Activated naive CD4-positive, alpha-beta T cell treated with anti-CD3 and anti-CD28 coated beads for 36 hours (primary cell): Measurements from ENCODE around the gene GRIK2. TPM values are rescaled to one million over a fixed set of nuclear protein-coding genes. Genes with fewer than 3 reads are reported as not detected.

Source experiments
- CTCF ChIA-PET: fragments of 350-600 bp; sonication (Branson Sonifier 250); formaldehyde crosslinking; loops from one replicate; lab custom pipeline; 2021; ENCODE audit warnings: antibody characterized with exemption; lab: Charles Lee
- DNase-seq: peaks from one replicate; pipeline ENCODE4 v3.0.0-alpha.2; 2020
- H3K27ac Mint-ChIP-seq: one replicate; pipeline ENCODE4 v1.8.0; 2021; ENCODE audit warnings: mild to moderate bottlenecking, mixed read lengths
- H3K27me3 Mint-ChIP-seq: one replicate; pipeline ENCODE4 v1.8.0; 2021; ENCODE audit warnings: low read depth, mixed read lengths
- H3K36me3 Mint-ChIP-seq: one replicate; pipeline ENCODE4 v1.8.0; 2021; ENCODE audit warnings: low read depth, mixed read lengths
- H3K4me1 Mint-ChIP-seq: one replicate; pipeline ENCODE4 v1.8.0; 2021; ENCODE audit warnings: low read depth, mixed read lengths
- H3K4me3 Mint-ChIP-seq: one replicate; pipeline ENCODE4 v1.8.0; 2021; ENCODE audit warnings: mild to moderate bottlenecking, moderate library complexity, mixed read lengths
- H3K9me3 Mint-ChIP-seq: one replicate; pipeline ENCODE4 v1.8.0; 2021; ENCODE audit warnings: mixed read lengths
- intact Hi-C: fragments of 100-400 bp; cut with micrococcal nuclease; formaldehyde crosslinking; loops from one replicate; pipeline ENCODE4 v1.15.1; 2023
- total RNA-seq, 2 experiments: library from RNA; stranded (reverse); gene quantifications; one replicate each; pipeline ENCODE4 v1.2.3, GENCODE V29; 2021

The GRIK2 gene
- total RNA-seq, 2 experiments from 2014 or later, result not detected

DNA sequence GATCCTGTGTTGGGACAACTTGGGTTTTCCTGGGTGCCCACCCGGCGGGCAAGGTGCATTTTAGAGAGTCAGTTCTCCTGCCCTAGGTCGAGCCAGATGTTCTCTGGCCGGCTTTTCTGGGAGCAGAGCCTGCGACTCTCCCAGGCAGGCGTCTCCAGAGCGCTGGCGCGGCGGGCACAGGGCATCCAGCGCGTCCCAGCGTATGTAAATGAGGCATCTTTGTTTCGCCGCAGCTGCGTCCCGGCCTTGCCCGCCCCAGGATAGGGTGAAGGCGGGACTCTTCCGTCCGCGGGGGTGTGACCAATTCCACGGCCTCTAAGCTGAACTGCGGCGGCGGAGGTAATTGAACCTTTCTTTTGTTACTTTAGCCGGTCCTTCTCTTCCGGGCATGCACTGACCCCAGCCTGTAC lies 9.1 kb downstream of the GRIK2 start:
- H3K4me1 Mint-ChIP-seq, result no peaks in the 10 kb centered on the region
- H3K27ac Mint-ChIP-seq, result no peak overlapping the region
- intact Hi-C loops, result loop anchor here (5.0 kb wide), 1 partner anchor 945 kb away; no protein-coding TSS in a partner anchor
- DNase-seq, result no peak
- H3K4me3 Mint-ChIP-seq, result no peak overlapping the region
- H3K27me3 Mint-ChIP-seq, result peaks cover 59% of the 10 kb centered on the region
- CTCF ChIA-PET, result no interaction called here
- peaks cover 2% of the 10 kb centered on the region for H3K9me3 Mint-ChIP-seq
- H3K36me3 Mint-ChIP-seq, result peaks cover 4% of the 10 kb centered on the region

DNA sequence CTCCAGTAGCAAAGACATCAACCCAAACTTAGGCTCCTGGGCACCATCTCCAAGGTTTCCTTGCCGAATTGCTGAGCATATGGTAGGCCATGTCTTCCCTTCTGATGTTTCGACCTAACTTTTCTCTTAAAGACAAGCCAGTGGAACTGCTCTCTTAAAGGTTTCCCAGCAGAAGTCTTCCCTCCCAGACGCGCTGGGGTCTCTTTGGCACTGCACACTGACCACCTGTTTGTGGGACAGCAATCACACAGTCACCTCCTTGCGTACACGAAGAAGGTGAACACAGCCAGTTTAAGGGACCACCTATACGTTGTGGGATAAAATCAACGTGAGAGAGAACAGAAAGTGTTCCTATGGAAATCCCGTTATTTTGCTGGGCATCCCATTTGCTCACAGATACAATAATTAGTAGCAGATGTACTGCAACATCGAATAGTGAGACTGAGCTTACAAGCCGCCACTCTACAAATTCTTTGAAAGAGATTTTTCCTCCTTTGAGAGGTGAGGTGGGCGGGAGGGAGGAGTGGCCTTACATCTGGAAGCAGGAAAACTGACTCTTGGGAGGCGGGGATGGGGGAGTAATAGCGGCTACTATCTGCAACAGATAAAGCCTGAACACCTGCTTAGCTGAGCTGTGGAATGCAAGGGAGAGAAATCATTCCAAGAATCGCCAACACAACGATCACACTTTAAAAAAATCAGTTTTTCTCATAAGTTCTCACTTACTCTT lies 9.9 kb downstream of the GRIK2 start:
- Mint-ChIP-seq H3K9me3 (peaks cover 2% of the 10 kb centered on the region), H3K27ac (no peak overlapping the region), H3K27me3 (peaks cover 62% of the 10 kb centered on the region), H3K36me3 (peaks cover 4% of the 10 kb centered on the region), H3K4me1 (no peaks in the 10 kb centered on the region), H3K4me3 (no peak overlapping the region)
- intact Hi-C loops, result loop anchor here (5.0 kb wide), 1 partner anchor 946 kb away; no protein-coding TSS in a partner anchor
- CTCF ChIA-PET, result interaction anchor here (0.7 kb wide), 1 partner anchor 420 kb away, joined by 3 read pairs; no protein-coding TSS in a partner anchor
- no peak for DNase-seq

GRCh38 chr6:101404775-101405174 lies 11.3 kb downstream of the GRIK2 start:
- CTCF ChIA-PET, result no interaction called here
- Mint-ChIP-seq H3K9me3 (peaks cover 2% of the 10 kb centered on the region), H3K36me3 (peaks cover 4% of the 10 kb centered on the region), H3K27me3 (peaks cover 50% of the 10 kb centered on the region), H3K27ac (no peak overlapping the region), H3K4me3 (no peak overlapping the region), H3K4me1 (no peaks in the 10 kb centered on the region)
- DNase-seq, result no peak
- intact Hi-C loops, result loop anchor here (5.0 kb wide), 1 partner anchor 947 kb away; no protein-coding TSS in a partner anchor

GRCh38 chr6:101413773-101414172 lies 20.3 kb downstream of the GRIK2 start:
- DNase-seq, result no peak
- Mint-ChIP-seq H3K27me3 (peaks cover 2% of the 10 kb centered on the region), H3K9me3 (no peaks in the 10 kb centered on the region), H3K4me3 (no peak overlapping the region), H3K27ac (no peak overlapping the region), H3K4me1 (no peaks in the 10 kb centered on the region), H3K36me3 (no peaks in the 10 kb centered on the region)
- intact Hi-C loops, result no loop called here
- CTCF ChIA-PET, result no interaction called here

DNA sequence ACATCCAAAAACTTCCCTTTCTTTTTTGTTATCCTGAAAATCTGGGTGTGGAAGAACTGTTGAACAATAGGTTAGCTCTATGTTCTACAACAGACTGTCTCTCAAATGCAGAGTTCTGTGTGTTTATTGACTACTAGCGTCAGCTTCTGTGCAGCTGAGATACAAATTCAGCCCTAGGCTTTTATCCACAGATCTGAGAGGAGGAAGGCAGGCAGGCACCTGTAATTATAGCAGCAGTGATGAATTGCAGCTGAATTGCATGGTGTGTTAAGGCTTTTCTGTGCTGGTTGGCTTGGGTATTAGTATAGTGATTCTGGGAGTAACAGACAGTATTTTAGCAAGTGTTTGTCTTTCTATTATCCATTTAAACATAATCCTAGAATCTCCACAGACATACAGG lies 24.4 kb downstream of the GRIK2 start:
- H3K9me3 Mint-ChIP-seq, result peaks cover 3% of the 10 kb centered on the region
- peaks cover 2% of the 10 kb centered on the region for H3K27me3 Mint-ChIP-seq
- intact Hi-C loops, result no loop called here
- H3K27ac Mint-ChIP-seq, result no peak overlapping the region
- no peaks in the 10 kb centered on the region for H3K4me1 Mint-ChIP-seq
- H3K4me3 Mint-ChIP-seq, result no peak overlapping the region
- CTCF ChIA-PET, result no interaction called here
- H3K36me3 Mint-ChIP-seq, result no peaks in the 10 kb centered on the region
- DNase-seq, result no peak

DNA sequence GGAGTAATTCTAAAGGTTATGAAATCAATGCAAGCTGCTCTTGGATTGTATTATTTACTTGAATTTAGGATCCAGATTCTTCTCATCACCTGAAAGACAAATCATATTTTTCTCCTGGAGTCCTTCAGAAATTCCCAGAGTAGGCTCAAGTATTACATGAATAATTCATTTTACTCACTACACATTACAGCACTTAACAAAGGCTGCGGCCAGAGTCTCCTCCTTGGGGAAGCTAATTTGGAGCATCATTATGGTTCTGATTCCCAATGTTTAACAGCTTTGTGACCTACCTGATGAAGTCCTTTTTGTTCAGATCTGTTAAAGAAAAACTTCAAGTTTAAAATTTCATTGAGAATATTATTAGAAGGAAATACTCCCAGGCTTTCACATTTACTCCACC lies 28.7 kb downstream of the GRIK2 start:
- Mint-ChIP-seq H3K4me3 (no peak overlapping the region), H3K4me1 (no peaks in the 10 kb centered on the region), H3K9me3 (peaks cover 3% of the 10 kb centered on the region), H3K27me3 (no peaks in the 10 kb centered on the region), H3K27ac (no peak overlapping the region), H3K36me3 (no peaks in the 10 kb centered on the region)
- intact Hi-C loops, result no loop called here
- DNase-seq, result no peak
- CTCF ChIA-PET, result interaction anchor here (0.6 kb wide), 1 partner anchor 44 kb away, joined by 3 read pairs; no protein-coding TSS in a partner anchor

- no peaks in the 10 kb centered on the region for H3K27me3 Mint-ChIP-seq
- no peaks in the 10 kb centered on the region for H3K36me3 Mint-ChIP-seq
These were observed 29.3 kb downstream of the GRIK2 start for GRCh38 chr6:101422811-101423210.

DNA sequence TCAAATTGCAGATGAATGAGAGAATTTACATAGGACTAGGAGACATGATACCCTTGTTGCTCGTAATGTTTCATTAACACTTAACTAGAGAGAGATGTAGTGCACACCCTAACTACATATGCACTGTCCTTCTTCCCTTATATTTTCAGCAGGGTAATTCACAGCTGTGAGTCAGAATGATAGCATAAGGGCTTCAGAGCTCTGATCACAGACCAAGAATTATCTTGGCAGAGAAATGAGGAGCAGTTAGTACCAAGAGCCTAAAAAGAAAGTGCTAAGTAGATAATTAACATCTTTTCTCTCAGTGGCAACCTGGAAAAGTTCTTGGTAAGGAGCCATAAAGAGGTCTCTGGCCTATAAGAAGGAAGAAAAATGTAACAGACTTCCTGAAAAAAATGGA lies 35.8 kb downstream of the GRIK2 start:
- intact Hi-C loops, result no loop called here

More at GRCh38 chr6:101422811-101423210, 29.3 kb downstream of the GRIK2 start:
- Mint-ChIP-seq H3K27ac (no peak overlapping the region), H3K9me3 (peaks cover 3% of the 10 kb centered on the region), H3K4me3 (no peak overlapping the region), H3K4me1 (no peaks in the 10 kb centered on the region)
- intact Hi-C loops, result no loop called here
- CTCF ChIA-PET, result no interaction called here
- no peak for DNase-seq

DNA sequence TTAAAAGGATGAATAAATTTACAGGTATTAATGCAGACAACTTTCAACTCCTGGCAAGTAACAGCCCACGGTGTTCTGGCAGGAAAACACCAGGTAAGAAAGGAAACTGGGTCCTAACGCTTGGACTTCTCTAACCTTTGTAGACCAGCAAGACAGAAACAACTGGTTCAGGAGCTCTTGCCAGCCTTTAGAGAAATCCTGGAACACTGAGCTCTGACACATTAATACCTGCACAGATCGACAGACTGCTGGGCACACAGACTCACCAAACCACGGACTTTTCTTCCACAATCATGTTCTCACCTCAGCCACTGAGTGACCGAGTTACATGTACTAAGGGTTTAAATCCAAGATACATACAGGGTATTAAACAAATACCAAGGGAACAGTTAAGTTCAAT lies 36.3 kb downstream of the GRIK2 start:
- H3K9me3 Mint-ChIP-seq, result no peaks in the 10 kb centered on the region
- H3K36me3 Mint-ChIP-seq, result no peaks in the 10 kb centered on the region
- CTCF ChIA-PET, result no interaction called here
- H3K4me1 Mint-ChIP-seq, result no peaks in the 10 kb centered on the region
- intact Hi-C loops, result no loop called here
- DNase-seq, result no peak
- no peaks in the 10 kb centered on the region for H3K27me3 Mint-ChIP-seq
- H3K4me3 Mint-ChIP-seq, result no peak overlapping the region
- no peak overlapping the region for H3K27ac Mint-ChIP-seq

More for the DNA sequence above, 35.8 kb downstream of the GRIK2 start:
- DNase-seq, result no peak
- H3K27ac Mint-ChIP-seq, result no peak overlapping the region
- H3K4me3 Mint-ChIP-seq, result no peak overlapping the region
- no peaks in the 10 kb centered on the region for H3K36me3 Mint-ChIP-seq
- no peaks in the 10 kb centered on the region for H3K9me3 Mint-ChIP-seq
- H3K4me1 Mint-ChIP-seq, result no peaks in the 10 kb centered on the region
- CTCF ChIA-PET, result no interaction called here
- no peaks in the 10 kb centered on the region for H3K27me3 Mint-ChIP-seq

DNA sequence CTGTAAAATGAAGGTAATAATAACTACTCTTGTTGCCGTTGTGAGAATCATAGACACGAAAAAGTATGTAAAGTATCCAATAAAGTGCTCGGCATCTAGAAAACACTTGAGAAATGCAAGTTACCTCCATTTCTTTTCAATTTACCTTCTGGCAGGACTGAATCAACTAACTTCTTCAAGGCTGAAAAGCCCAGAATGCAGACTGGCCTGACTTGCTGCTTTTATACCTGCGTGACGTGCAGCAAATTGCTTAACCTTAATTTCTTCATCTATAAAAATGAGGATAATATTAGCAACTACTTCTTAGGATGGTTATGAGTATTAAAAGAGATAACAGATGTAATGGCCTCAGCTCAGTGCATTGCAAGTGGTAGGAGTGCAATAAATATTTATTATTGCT lies 39.6 kb downstream of the GRIK2 start:
- no peaks in the 10 kb centered on the region for H3K4me1 Mint-ChIP-seq
- DNase-seq, result no peak
- H3K9me3 Mint-ChIP-seq, result peaks cover 4% of the 10 kb centered on the region
- H3K27ac Mint-ChIP-seq, result no peak overlapping the region
- no peaks in the 10 kb centered on the region for H3K27me3 Mint-ChIP-seq
- CTCF ChIA-PET, result no interaction called here
- intact Hi-C loops, result no loop called here
- no peak overlapping the region for H3K4me3 Mint-ChIP-seq
- no peaks in the 10 kb centered on the region for H3K36me3 Mint-ChIP-seq

- no peak for DNase-seq
- Mint-ChIP-seq H3K27me3 (no peaks in the 10 kb centered on the region), H3K4me1 (no peaks in the 10 kb centered on the region), H3K9me3 (peaks cover 4% of the 10 kb centered on the region), H3K27ac (no peak overlapping the region), H3K4me3 (no peak overlapping the region), H3K36me3 (no peaks in the 10 kb centered on the region)
- intact Hi-C loops, result no loop called here
- CTCF ChIA-PET, result no interaction called here
These were observed 41.1 kb downstream of the GRIK2 start for GRCh38 chr6:101434601-101435000.

DNA sequence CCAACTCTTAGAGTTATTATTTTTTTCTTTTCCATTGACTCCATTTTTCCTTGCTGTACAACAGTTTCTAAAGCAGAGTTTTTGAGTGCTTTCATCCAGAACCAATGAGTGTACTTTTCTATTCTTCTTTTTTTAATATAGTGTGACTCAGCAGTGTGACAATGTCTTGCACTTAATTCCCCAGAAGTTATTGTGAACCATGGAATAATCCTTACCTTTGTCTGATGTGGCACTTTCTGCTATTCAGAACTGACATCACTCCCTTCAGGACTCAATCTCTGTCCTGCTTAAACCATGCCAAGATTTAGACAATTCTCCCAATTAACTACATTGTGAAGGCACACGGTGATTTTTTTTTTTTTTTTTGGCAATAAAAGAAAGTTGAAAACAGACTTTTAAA lies 41.5 kb downstream of the GRIK2 start:
- H3K36me3 Mint-ChIP-seq, result no peaks in the 10 kb centered on the region
- no peak overlapping the region for H3K27ac Mint-ChIP-seq
- intact Hi-C loops, result no loop called here
- no peaks in the 10 kb centered on the region for H3K27me3 Mint-ChIP-seq
- H3K4me3 Mint-ChIP-seq, result no peak overlapping the region
- no peaks in the 10 kb centered on the region for H3K4me1 Mint-ChIP-seq
- CTCF ChIA-PET, result no interaction called here
- peaks cover 6% of the 10 kb centered on the region for H3K9me3 Mint-ChIP-seq
- no peak for DNase-seq

DNA sequence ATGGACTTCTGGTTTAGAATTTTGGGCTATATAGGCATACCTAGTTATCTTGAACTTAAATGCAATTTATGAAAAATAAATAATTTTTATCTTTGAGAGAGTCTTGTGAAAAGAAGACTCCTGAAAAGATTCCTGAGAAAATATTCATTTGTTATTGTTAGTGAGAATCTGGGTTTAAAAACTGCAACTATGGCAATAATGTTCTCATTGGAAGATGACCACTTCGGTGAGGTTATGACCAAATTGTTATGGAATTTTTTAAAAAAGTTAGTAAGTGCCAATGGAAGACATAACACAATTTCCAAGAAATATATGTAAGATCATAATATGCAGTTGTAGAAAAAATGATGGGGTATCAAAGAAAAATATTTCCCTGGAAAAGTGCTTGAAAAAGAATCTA lies 46.3 kb downstream of the GRIK2 start:
- intact Hi-C loops, result no loop called here
- Mint-ChIP-seq H3K4me1 (no peaks in the 10 kb centered on the region), H3K36me3 (no peaks in the 10 kb centered on the region), H3K9me3 (peaks cover 8% of the 10 kb centered on the region), H3K27me3 (no peaks in the 10 kb centered on the region), H3K27ac (no peak overlapping the region), H3K4me3 (no peak overlapping the region)
- CTCF ChIA-PET, result no interaction called here
- no peak for DNase-seq
